ENCODE measurements around the gene MORN4.

GRCh38 chr10:97566336-97566996 lies 66.8 kb downstream of the MORN4 start:
- TF ChIP-seq CTCF (IDR thresholded peaks at IDR 0.05) = no peak
- no peak for TF ChIP-seq POLR2A (IDR thresholded peaks at IDR 0.05)
